ENCODE measurements around the gene EDAR.

GRCh38 chr2:108958002-108958401 lies 31.0 kb downstream of the EDAR start:
- TF ChIP-seq HMGXB4 (CRISPR knock-in tag; IDR thresholded peaks at IDR 0.05; ENCODE audit: borderline replicate concordance) (no peak), KDM5A (IDR thresholded peaks at IDR 0.05) (no peak), CTCF (IDR thresholded peaks at IDR 0.05) (no peak), POLR2A (IDR thresholded peaks at IDR 0.05; ENCODE audit: low read length) (no peak)
